Gastroesophageal sphincter (tissue), 3 donors: ENCODE results near the gene LST1.
"Not testable (repeated sequence)": the region's sequence is repeated elsewhere in the genome, so short reads cannot be mapped to it uniquely, and the experiment has no call there.

ENCODE experiments used
- CTCF ChIP-seq, 4 experiments: fragments of 200-600 bp in 2 of 4; fragments of 450-650 bp in 2 of 4; sonication (generic) in 1 of 4; IDR thresholded peaks; one replicate each; pipeline ENCODE4 v1.5.1; 2017 to 2019; ENCODE audit warnings: antibody characterized with exemption in 4 of 4, mild to moderate bottlenecking in 2 of 4, moderate library complexity in 2 of 4
- EP300 ChIP-seq: sonication (generic); formaldehyde crosslinking; IDR thresholded peaks from one replicate; pipeline ENCODE4 v1.6.1; 2017; ENCODE audit warnings: antibody characterized with exemption, mild to moderate bottlenecking
- POLR2A ChIP-seq, 2 donors: fragments of 450-650 bp; IDR thresholded peaks; one replicate each; pipeline ENCODE4 v1.6.1; 2017; ENCODE audit warnings: antibody characterized with exemption in 2 of 2, mild to moderate bottlenecking in 2 of 2, moderate library complexity in 1 of 2
- POLR2AphosphoS5 ChIP-seq: sonication (generic); formaldehyde crosslinking; IDR thresholded peaks from one replicate; pipeline ENCODE4 v1.6.1; 2017; ENCODE audit warnings: antibody characterized with exemption

DNA sequence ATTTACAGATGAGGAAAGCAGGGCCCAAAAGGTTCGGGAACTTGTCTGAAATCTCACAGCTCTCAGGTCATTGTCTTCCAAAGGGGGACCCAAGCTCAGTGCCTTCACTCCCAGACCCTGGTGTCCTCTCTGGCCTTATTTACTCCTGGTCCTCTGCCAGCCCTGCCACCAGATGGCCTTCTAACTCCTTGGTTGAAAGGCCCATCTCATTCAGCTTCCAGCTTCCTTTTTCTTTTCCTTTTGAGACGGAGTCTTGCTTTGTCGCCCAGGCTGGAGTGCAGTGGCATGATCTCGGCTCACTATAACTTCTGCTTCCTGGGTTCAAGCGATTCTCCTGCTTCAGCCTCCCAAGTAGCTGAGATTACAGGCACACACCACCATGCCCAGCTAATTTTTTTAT, 34.7 kb upstream of the LST1 start:
- TF ChIP-seq CTCF (IDR thresholded peaks at IDR 0.05) = peak in 1 of 4 experiments; percentile 32
- not testable (repeated sequence) for TF ChIP-seq POLR2A (IDR thresholded peaks at IDR 0.05); POLR2AphosphoS5; EP300
